ENCODE data around the gene AAK1.

DNA sequence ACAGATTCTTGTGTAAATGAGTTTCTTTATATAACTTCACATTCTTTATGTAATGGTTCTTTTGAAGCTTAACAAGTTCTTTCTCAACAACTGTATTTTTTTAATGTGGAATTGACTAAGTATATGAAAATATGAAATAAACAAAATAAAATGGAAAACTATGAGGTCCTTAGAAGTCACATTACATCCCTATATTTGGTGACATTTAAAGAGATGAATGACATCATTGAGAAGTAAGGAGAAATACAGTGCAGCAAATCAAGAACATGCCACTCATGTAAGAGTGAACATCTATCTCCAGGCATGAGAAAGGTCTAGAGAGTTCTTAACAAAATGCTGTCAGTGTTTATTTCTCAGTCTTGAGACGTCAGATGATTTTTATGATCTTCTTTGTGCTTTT lies 39.0 kb upstream of the AAK1 start:
- TF ChIP-seq, protein P1, sequence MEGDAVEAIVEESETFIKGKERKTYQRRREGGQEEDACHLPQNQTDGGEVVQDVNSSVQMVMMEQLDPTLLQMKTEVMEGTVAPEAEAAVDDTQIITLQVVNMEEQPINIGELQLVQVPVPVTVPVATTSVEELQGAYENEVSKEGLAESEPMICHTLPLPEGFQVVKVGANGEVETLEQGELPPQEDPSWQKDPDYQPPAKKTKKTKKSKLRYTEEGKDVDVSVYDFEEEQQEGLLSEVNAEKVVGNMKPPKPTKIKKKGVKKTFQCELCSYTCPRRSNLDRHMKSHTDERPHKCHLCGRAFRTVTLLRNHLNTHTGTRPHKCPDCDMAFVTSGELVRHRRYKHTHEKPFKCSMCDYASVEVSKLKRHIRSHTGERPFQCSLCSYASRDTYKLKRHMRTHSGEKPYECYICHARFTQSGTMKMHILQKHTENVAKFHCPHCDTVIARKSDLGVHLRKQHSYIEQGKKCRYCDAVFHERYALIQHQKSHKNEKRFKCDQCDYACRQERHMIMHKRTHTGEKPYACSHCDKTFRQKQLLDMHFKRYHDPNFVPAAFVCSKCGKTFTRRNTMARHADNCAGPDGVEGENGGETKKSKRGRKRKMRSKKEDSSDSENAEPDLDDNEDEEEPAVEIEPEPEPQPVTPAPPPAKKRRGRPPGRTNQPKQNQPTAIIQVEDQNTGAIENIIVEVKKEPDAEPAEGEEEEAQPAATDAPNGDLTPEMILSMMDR (conservative IDR thresholded peaks at IDR 0.05 in 1 of 2, IDR thresholded peaks at IDR 0.05 in 1 of 2; ENCODE audit: extremely low read depth in 1 of 2, insufficient read depth in 1 of 2, low read depth in 1 of 2, low read length in 2 of 2) = no peak
- no peak for TF ChIP-seq EZH2 (IDR thresholded peaks at IDR 0.05; ENCODE audit: borderline replicate concordance, low read length)
